ENCODE measurements around the gene INSC.

- TF ChIP-seq, protein P1, sequence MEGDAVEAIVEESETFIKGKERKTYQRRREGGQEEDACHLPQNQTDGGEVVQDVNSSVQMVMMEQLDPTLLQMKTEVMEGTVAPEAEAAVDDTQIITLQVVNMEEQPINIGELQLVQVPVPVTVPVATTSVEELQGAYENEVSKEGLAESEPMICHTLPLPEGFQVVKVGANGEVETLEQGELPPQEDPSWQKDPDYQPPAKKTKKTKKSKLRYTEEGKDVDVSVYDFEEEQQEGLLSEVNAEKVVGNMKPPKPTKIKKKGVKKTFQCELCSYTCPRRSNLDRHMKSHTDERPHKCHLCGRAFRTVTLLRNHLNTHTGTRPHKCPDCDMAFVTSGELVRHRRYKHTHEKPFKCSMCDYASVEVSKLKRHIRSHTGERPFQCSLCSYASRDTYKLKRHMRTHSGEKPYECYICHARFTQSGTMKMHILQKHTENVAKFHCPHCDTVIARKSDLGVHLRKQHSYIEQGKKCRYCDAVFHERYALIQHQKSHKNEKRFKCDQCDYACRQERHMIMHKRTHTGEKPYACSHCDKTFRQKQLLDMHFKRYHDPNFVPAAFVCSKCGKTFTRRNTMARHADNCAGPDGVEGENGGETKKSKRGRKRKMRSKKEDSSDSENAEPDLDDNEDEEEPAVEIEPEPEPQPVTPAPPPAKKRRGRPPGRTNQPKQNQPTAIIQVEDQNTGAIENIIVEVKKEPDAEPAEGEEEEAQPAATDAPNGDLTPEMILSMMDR (IDR thresholded peaks at IDR 0.05) = no peak
- TF ChIP-seq POLR2A (IDR thresholded peaks at IDR 0.05) = no peak
Observed at GRCh38 chr11:15107730-15108515, 6.8 kb upstream of the INSC start.

All from ovary (tissue), 3 donors.